NB4 (cell line): ENCODE data around the gene CATSPER3.

Experiments used
- DNase-seq: peaks from one replicate; pipeline ENCODE4 v3.0.0; 2010; ENCODE audit warnings: low read depth
- H3K4me3 ChIP-seq: one replicate; pipeline ENCODE4 v1.5.1; 2011; ENCODE audit warnings: mild to moderate bottlenecking, low read depth, low read length, moderate library complexity
- CTCF ChIP-seq: IDR thresholded peaks from one replicate; pipeline ENCODE4 v1.5.1; 2012; ENCODE audit warnings: low read depth, low read length
- MYC ChIP-seq: IDR thresholded peaks from 2 replicates; pipeline ENCODE4 v1.6.1; 2011; ENCODE audit warnings: low read depth, low read length
- POLR2A ChIP-seq: IDR thresholded peaks from 2 replicates; pipeline ENCODE4 v1.6.1; 2011; ENCODE audit warnings: mild to moderate bottlenecking; ENCODE audit not compliant: insufficient read length; ENCODE audit errors: extremely low read depth
- TF ChIP-seq, protein P1 (sequence below): IDR thresholded peaks from 2 replicates; pipeline ENCODE4 v1.6.1; 2011; ENCODE audit warnings: low read depth, low read length

Gene CATSPER3

GRCh38 chr5:135051399-135051798, 83.7 kb downstream of the CATSPER3 start:
- no peak overlapping the region for H3K4me3 ChIP-seq
- no peak for TF ChIP-seq POLR2A
- TF ChIP-seq MYC, result no peak
- TF ChIP-seq, protein P1, sequence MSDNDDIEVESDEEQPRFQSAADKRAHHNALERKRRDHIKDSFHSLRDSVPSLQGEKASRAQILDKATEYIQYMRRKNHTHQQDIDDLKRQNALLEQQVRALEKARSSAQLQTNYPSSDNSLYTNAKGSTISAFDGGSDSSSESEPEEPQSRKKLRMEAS, result no peak
- TF ChIP-seq CTCF, result no peak
- peak; percentile 17 for DNase-seq

DNA sequence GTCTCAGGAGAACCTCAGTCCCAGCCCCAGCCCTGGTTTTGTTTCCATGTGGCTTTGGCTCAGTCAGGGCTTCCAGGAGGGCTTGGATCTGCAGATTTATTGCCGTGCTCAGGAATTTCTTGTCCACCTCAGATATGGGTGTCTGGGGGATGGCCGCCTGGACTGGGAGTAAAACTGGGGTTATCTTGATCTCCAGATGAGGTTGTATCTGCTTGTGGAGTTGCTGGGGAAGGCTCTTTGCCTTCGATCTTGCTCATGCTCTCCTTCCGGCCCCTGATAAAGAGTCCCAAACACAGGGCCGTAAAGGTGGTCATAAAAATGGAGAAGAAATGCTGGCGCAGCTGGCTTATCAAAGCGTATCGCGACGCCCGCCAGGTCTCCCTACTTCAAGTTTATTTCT, 84.2 kb downstream of the CATSPER3 start:
- no peak for TF ChIP-seq POLR2A
- no peak for TF ChIP-seq MYC
- TF ChIP-seq CTCF, result no peak
- TF ChIP-seq, protein P1, result no peak
- no peak overlapping the region for H3K4me3 ChIP-seq
- no peak for DNase-seq

DNA sequence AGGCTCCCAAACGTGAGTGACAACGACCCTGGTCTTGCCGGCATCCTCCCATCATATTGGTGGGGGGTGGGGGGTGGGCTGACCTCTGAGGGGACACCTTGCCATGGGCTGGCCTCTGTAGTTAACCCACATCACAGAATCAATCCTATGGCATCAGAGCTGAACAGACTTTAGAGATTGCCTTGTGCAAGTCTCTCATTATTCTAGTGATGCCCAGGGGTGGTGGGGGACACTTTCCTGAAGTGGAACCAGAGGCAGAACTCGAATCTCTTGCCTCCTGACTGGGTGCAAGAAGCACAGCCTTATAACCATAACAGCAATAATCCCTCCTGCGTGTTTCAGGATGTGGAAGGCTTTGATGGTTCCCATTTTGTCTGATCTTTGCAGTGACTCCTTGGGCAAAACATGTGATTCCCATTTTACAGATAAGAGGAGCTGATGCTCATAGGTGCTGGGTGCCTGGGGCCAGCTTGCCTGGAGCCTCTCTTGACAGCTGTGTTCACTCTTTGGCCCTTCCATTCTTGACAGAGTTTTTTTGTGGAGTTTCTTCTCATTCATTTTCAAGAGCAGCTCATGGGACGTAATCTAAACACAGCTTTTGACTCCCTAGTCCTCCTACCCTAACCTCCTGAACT, 84.9 kb downstream of the CATSPER3 start:
- H3K4me3 ChIP-seq, result no peak overlapping the region
- TF ChIP-seq POLR2A, result no peak
- no peak for TF ChIP-seq MYC
- TF ChIP-seq, protein P1, result no peak
- no peak for TF ChIP-seq CTCF
- DNase-seq, result no peak

GRCh38 chr5:135053278-135053677, 85.6 kb downstream of the CATSPER3 start:
- peak; percentile 59 for DNase-seq
- H3K4me3 ChIP-seq, result no peak overlapping the region
- no peak for TF ChIP-seq POLR2A
- no peak for TF ChIP-seq MYC

DNA sequence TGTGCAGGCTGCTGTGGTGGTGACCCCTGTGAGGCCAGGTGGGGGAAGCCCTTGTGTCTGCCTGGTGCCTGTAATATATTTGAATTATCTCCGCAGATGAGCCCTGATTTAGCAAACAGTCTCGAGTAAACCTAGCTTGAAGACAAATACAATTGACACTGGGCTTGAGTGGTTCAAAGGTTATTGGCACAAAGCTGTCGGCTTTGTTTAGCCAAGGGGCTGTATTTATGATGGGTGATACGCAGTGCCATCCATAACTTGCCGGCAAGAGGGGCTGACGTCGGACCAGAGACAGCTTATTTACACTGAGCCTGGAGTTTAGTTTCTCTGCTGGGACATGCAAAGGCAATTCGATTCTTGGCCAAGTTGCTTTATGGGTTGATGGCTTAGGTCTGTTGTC, 86.3 kb downstream of the CATSPER3 start:
- TF ChIP-seq MYC (no peak), CTCF (no peak), POLR2A (no peak)
- TF ChIP-seq, protein P1, result no peak
- no peak for DNase-seq
- no peak overlapping the region for H3K4me3 ChIP-seq

DNA sequence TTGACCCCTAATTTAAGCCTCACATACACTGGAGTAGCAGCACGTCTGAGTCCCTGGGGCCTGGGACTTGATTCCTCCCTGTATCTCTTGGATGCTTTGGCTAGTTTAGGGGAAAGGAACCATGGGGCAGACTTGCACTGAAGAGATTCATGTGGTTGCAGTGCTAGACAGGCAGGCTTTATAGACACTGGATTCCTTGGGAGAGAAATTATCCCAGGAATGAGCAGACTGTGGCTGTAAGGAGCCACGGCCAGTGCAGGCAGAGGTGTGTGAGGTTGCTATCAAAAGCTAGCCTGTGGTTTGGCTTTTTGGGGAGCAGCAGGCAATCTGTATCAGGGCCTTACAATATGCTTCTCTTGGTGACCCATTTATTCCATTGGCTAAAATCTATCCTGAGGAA, 86.8 kb downstream of the CATSPER3 start:
- no peak for TF ChIP-seq MYC
- TF ChIP-seq, protein P1, result no peak
- no peak for TF ChIP-seq POLR2A
- no peak for TF ChIP-seq CTCF
- no peak overlapping the region for H3K4me3 ChIP-seq
- DNase-seq, result no peak
